HG03097 (cell line): Measurements from ENCODE around the gene NELFA.

Experiments
- ATAC-seq: cut with Tn5 transposase; IDR thresholded peaks from one replicate; pipeline ENCODE4 v1.9.1; 2021; ENCODE audit not compliant: unreplicated experiment, low FRiP score

NELFA gene

DNA sequence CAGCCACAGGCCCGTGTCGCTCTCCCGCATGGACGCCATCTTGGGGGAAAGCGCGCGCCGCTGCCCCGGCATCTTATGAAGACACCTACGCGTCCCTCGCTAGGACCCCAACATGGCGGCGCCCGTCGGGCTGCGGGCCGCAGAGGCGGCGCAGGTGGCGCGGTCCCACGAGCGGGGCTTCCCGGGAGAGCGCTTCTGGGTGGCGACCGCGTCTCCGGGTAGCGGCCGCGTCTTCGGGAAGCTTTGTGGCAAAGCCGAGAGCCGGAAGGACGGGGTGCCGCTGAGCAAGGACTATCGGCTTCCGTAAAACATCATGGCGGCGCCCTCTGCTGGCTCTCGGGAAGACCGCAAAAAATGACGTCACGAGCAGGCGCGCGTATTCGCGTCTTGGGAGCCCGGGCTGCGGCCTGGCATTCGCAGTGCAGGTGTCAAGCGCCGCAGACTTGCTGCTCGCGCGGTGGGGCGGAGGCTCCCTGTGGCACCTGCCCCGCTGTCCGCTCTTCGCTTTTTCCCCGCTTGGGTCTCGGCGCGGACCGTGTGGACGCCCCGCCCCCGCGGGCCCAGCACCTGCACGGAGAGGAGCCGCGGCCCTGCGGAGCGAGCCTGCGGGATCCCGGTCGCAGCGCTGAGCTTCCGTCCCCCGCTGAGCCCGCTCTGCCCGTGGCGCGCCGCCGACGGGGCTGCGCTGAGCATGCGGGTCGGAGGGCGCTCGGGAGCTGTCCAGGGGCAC, at the start of gene NELFA:
TSS of gene NELFA (minus strand) at position 54 of the 730 bp plus-strand sequence. CDS start at position 39, 15 bp downstream.
- peak; percentile 85 for ATAC-seq

DNA sequence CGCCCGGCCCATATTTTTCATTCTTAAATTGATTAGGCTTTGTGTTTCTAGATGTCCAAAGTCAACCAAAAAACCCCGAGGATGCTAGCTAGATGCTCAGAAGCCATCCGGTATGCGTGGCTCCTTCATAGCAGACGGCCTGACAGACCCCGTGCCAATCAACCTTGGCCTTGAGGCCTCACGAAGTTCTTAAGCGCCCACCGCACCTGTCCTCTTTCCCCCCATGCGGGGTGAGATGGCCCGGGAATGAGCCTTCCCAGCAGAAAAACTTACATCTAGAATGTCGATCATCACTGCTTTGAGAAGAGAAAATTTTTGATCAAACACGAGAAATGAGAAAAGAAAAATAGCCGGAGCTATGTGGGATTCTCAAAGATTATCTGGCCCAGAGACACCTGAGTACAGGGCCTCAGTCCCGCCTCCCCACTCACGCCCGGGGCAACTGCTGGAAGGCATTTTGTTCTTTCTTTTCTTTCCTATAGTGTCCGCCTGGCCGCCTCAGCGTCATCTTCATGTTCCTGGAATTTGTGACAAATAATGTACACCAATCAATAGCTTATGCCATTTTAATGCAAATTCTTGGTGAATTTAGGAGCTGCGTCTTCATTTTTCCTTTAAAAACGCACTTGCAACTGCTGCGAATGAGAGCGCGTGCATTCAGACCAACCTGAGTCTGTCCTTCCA, 48.8 kb upstream of the NELFA start:
- no peak for ATAC-seq

DNA sequence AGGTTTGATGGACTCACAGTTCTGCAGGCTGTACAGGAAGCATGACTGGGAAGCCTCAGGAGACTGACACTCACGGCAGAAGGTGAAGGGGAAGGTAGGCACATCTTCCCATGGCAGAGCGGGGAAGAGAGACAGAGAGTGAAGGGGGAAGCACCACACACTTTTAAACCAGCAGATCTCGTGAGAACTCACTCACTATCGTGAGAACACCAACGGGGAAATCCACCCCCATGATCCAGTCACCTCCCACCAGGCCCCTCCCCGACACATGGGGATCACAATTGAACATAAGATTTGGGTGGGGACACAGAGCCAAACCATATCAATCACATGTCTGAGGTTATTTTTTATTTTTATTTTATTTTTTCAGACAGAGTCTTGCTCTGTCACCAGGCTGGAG, 45.4 kb upstream of the NELFA start:
- no peak for ATAC-seq

DNA sequence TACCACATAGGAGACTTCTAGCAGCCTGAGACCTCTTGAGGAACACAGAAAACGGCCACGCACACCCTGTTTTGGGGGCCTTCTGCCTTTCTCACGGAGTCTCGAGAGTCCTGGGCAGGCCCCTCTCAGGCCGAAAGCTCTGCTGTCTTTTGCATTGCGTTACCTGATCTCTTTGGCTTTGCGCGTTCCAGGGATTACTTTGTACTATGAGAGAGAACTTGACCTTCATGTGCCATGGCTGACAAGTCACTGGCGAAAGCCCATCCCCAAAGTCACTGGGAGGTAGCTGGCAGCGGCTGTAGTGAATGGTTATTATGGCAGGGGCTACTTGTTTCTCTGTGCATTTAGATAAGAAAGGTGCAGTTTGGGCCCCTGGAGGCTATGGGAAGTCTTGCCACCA, 42.3 kb upstream of the NELFA start:
- ATAC-seq = no peak

DNA sequence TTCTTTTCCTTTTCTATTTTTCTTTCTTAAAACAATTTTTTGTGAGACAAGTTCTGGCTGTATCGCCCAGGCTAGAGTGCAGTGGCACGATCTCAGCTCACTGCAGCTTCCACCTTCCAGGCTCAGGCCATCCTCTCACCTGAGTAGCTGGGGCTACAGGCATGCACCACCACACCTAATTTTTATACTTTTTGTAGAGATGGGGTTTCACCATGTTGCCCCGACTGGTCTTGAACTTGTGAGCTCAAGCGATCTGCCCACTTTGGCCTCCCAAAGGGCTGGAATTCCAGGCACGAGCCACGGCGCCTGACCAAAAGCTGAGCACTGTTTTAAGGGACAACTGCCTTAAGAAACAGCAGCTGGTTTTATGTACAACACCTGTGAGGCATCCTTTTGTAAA, 41.0 kb upstream of the NELFA start:
- ATAC-seq = no peak

DNA sequence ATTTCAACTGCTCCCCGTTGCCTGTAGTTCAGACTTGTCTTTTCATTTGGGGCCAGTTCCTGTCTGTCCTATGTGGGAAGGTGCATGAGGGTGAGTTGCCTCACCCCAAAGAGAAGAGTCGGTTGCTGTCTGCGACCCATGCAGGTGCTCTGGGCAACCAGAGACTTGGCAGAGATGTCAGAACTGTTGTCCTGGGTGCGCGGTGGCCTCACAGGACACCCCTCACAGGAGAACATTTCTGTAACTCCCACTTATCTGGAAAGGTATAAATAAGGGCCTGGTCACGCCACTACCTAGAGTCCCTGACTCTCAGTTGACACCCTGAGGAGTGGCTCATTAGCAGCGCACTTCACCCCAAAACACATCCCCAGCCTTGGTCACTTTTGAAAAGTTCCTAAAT, 40.6 kb upstream of the NELFA start:
- no peak for ATAC-seq

DNA sequence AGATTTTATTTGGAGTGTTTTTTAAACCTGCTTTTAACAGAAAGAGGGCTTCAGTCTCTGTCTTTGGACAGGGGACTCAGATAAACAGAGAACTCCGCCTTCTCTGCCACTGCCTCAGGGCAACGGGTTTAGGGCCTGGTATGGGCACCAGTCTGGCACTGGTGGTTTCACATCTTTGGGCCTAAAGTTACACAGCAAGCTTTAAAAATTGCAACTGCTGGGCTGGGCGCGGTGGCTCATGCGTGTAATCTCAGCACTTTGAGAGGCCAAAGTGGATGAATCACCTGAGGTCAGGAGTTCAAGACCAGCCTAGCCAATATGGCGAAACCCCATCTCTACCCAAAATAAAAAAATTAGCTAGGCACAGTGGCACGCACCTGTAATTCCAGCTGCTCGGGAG, 40.1 kb upstream of the NELFA start:
- ATAC-seq = no peak

DNA sequence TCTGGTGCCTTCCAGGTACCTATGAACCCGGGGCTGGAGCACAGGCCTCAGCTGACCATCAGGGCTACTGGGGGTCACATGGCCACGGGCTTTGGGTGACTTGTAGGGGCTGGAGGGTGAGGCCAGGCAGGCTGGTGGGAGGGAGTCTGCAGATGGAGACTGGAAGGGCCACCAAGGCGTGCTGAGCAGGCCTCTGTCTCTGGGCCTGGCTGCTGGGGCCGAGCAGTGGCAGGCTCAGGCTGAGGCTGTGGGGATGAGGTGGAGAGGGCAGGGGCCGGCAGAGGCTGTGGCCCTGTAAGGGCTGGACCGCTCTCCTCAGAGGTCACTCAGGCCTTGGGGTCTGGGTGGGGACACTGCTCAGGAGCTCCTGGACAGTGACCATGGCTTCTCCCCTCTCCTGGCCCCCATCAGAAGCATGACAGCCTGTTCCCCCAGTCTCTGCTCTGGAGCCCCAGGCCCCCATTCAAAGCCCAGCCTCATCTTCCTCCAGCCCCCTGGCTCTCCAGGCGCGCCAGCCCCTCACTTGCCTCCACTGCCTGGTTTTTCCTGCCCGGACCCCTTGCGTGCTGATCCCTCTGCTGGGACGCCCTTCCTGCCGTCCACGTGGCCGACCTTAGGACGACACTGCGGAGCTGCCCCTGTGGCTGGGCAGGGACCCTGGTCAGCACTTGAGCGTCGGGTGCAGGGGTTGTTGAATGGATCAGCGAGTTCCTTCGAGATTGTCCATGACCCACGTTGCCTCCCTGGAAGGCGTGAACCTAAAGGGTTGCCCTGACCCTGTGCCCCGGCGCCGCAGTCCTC, 39.2 kb upstream of the NELFA start:
- ATAC-seq = no peak

DNA sequence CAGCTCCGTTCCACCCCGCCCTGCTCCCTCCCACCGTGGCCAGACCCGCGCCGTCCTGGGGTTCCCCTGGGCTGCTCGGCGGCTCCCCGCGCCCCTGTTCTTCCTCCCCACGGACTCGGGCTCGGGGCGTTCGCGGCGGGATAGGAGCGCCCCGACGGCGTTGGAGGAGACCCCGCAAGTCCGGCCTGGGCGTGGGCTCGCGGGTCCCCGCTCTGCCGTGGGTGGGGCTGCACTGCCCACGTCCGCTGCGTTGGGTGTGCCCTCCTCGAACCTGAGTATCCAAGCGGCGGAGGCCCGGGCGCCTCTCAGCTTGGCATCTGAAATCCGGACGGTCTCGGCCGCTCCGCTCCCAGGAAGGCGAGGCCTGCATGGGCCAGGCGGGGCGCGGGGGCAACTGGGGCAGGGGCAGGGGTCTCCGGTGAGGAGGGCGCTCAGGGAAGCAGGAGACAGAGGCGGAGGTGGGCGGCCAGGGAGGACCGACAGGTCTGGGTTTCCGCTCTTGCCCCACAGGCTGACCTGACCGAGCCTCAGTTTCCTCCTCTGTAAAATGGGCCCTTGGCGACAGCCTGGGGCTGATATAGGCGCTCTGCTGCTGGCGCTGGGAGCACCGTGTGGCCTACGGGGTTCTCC, 38.4 kb upstream of the NELFA start:
- no peak for ATAC-seq

DNA sequence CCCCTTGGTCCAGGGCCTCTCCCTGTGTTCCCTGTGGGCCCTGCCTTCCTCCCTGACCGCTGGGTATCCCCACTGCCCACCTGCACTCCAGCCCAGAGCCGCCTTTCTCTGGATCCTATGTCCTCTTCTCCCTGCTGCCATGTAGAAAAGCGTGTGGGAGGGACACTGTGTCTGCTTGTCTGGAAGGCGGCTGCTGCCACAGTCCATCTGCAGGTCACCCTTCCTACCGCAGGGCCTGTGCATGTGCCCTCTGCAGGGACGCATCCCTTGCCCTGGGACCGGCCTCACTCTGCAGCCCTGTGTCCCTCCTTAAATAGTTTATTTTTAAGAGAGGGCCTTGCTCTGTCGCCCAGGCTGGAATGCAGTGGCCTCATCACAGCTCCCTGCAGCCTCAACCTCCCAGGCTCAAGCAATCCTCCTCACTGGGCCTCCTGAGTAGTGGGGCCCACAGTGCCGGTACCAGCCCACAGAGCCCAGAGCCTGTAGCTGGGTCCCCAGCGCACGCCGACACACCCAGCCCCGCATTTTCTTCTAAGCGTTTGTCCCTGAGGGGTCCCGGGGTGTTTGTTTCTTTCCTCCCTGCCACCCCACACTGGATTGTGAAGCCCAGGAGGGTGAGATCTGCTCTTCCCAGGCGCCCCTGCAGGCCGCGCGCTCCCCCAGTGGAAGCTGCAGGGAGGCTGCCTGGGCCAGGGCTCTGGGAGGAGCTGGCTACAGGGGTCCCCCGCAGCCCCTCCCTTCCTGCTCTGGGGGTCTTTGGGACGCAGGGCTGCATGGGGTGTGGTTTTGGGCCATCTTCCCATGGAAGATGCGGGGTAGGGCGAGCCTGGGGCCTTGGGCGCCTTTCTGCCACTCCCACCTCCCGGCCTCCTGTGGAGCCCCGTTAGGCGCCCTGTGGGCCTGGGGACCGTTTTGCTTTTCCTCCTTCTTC, 37.5 kb upstream of the NELFA start:
- no peak for ATAC-seq

DNA sequence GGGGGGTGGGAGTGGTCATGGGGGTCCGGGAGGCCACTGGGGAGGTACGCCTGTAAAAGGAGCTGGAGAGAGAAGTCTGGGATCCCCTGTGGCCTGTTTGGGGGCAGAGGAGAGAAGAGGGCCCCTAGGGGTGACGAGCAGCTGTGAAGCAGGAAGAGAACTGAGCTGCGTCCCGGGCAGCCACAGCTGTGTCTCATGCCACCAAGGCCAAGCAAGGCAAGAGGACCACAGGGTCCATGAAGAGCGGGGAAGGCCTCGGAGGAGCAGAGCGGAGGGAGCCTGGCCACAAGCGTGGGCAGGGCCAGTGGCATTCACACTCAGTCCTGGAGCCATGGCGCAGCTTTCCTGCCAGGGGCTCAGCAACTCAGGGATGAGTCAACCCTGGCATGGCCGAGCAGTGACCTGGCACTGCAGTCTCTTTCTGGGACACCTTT, 36.8 kb upstream of the NELFA start:
- no peak for ATAC-seq

DNA sequence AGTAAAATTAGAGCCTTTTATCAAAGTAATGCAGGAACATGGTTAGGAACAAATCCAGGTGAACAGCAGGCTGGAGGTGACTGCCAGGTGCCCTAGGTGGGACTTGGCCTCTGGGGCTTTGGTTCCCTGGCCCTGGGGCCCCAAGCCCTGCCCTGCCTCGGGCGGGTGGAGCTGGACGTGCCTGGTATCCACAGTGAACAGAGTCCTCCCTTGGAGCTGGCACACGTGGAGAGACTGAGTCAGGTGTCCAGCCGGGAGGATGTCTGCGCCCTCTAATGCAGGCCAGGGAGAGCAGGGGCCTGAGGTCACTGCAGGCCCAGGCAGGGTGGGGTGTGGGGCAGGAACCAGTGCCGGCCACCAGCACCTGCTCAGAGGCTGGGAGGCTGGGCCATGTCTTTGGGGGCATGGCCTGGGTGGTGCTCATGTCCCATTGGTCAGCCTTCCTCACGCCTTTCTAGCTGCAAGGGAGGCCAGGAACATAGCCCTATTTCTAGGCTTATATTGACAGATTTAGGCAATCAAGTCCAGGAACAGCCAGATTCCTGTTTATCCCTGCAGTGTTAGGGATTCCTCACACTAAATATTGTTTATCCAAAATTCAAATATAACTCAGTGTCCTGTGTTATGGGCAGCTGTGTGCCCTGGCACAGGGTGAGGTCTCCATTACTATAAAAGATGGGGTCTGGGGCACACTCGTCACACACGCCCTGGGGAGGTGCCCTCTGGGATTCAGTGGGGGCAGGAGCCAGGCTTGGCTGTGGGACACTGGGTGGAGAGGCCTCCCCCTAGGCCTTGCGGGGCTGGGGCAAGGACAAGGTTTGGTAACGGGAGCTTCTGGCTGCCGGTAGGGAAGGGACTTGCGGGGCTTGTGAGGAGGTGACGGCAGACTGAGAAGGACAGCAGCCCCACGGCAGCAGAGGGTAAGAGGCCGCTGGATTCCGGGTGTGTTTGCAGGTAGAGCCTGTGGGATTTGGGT, 36.1 kb upstream of the NELFA start:
- ATAC-seq = no peak

DNA sequence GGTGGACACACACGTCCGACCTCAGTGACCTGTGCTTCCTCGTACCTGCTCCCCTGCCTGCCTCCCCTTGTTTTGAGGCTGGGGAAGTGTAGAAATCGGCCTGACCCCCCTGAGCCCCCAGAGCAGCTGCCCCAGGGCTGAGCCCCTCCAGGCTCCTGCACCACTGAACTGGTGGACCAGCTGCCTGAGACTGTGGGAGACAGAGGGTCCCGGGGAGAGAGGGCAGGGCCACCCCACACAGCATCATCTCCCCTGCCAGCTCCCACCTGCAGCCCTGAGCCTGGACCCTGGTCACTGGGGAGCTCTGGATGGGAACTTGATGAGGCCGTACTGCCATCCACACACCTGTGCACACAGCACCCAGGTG, 35.3 kb upstream of the NELFA start:
- ATAC-seq = no peak

DNA sequence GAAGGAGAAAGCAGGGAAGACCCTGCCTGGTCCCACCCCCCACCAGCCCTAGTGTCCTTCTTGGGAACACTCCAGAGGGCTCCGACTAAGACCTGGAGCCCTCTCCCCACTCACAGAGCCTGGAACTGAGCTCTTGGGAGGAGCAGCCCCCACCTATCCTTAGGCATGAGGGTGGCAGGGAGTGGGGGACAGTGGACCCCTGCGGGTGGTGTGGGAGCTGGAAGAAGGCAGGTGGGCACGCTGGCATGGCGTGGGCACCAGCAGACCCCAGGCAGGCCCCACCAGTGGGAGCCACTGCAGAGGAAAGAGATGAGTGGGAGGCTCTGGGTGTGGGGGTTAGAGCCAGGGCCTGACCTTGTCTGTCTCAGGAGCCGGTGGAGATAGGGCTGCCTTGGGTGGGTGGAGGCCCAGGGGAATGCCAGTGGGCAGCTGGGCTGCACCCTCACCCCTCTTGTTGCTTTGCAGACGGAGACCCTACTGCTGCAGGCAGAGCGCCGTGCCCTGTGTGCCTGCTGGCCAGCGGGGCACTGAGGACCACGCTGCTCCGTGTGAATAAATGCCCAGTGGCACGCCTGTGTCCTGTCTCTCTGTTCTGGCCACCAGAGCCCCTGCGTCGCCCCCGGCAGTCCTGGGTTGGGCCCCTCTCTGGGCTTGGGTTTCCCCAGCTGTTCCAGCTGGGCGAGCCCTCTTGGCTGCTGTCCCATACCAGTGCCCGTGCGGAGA, 34.8 kb upstream of the NELFA start:
- no peak for ATAC-seq

DNA sequence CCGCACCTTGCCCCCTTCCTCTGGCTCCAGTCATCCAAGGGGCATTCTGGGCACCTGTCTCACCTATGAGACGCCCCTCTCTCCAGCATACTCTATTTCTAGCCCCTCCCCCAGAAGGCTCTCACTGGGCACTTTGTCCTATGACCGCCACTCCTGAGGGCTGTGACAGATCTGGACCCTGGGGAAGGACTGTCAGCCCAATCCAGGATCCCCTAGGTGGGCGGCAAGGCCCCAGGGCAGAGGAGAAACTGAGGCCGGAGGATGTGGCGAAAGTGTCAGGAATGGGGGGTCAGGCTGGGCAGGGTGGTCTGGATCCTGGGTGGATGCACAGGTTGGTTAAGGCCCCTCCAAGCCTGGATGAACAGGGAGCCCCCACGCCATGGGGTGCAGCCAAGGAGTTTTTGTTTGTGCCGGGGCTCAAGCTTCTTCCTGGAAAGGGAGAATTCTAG, 34.2 kb upstream of the NELFA start:
- ATAC-seq = no peak

DNA sequence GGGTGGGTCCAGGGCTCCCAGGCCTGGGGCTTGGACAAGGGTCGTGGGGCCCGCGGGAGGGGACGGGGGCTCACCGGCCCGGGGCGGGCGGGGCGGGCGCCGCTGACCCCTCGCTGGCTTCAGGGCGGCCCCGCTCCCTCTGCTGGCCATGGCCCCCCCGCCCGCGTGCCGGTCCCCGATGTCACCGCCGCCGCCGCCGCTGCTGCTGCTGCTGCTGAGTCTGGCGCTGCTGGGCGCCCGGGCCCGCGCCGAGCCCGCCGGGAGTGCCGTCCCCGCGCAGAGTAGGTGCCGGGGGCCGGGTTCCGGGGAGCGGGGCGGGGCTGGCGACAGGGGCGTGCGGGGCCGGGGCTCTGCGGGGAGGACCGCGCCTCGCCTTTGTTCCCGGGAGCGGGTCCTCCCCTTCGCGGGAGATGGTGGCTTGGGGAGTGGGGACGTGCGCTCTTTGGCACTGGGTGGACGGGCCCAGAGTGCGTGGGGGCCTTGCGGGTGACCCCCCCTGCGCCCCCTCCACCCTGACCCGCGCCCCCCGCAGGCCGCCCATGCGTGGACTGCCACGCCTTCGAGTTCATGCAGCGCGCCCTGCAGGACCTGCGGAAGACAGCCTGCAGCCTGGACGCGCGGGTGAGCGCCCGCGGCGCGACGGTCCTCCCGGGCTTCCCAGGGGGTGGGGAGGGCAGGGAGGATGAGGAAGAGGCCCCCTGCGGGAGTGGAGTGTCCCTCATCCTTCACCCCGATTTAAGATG, 33.6 kb upstream of the NELFA start:
- ATAC-seq = no peak
